Measurements from ENCODE around the gene S100A12.

GRCh38 chr1:153339802-153340201 is 35.6 kb downstream of the S100A12 start:
- TF ChIP-seq EZH2phosphoT487 (IDR thresholded peaks at IDR 0.05; ENCODE audit: borderline replicate concordance, low read depth, low read length): no peak
- TF ChIP-seq, protein P1, sequence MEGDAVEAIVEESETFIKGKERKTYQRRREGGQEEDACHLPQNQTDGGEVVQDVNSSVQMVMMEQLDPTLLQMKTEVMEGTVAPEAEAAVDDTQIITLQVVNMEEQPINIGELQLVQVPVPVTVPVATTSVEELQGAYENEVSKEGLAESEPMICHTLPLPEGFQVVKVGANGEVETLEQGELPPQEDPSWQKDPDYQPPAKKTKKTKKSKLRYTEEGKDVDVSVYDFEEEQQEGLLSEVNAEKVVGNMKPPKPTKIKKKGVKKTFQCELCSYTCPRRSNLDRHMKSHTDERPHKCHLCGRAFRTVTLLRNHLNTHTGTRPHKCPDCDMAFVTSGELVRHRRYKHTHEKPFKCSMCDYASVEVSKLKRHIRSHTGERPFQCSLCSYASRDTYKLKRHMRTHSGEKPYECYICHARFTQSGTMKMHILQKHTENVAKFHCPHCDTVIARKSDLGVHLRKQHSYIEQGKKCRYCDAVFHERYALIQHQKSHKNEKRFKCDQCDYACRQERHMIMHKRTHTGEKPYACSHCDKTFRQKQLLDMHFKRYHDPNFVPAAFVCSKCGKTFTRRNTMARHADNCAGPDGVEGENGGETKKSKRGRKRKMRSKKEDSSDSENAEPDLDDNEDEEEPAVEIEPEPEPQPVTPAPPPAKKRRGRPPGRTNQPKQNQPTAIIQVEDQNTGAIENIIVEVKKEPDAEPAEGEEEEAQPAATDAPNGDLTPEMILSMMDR (conservative IDR thresholded peaks at IDR 0.05; ENCODE audit: low read length): no peak

Data from OCI-LY7 (cell line).